Heart left ventricle (tissue), 16 donors: ENCODE data around the gene HLCS. TPM values are rescaled to one million over a fixed set of nuclear protein-coding genes. Genes with fewer than 3 reads are reported as not detected.

Source experiments
- ATAC-seq, 4 donors: fragments of 200-7000 bp; cut with Tn5 transposase; one replicate each; pipeline ENCODE4 v1.9.1; 2020 to 2022; ENCODE audit warnings: moderate library complexity in 4 of 4, mild to moderate bottlenecking in 3 of 4, moderate number of reproducible peaks in 1 of 4
- DNase-seq, 5 donors: peaks; one replicate each; pipeline ENCODE4 v3.0.0-alpha.2; 2020
- H3K27ac ChIP-seq, 12 donors: fragments of 200-600 bp; sonication (generic) in 4 of 12; one replicate each; pipeline versions ENCODE4 v1.5.0 to v1.8.0; 2016 to 2022; ENCODE audit warnings: mild to moderate bottlenecking in 2 of 12
- H3K27me3 ChIP-seq, 9 donors: fragments of 200-600 bp; sonication (generic) in 2 of 9; one replicate each; pipeline versions ENCODE4 v1.5.1 to v1.8.0; 2016 to 2022; ENCODE audit warnings: mild to moderate bottlenecking in 3 of 9
- H3K36me3 ChIP-seq, 9 donors: fragments of 200-600 bp; sonication (generic) in 2 of 9; one replicate each; pipeline versions ENCODE4 v1.5.0 to v1.8.0; 2018 to 2022; ENCODE audit warnings: mild to moderate bottlenecking in 2 of 9
- H3K4me1 ChIP-seq, 12 donors: fragments of 200-600 bp; sonication (generic) in 4 of 12; one replicate each; pipeline versions ENCODE4 v1.5.0 to v1.8.0; 2016 to 2022; ENCODE audit warnings: mild to moderate bottlenecking in 3 of 12
- H3K4me3 ChIP-seq, 12 donors: fragments of 200-600 bp; sonication (generic) in 4 of 12; one replicate each; pipeline versions ENCODE4 v1.5.0 to v1.8.0; 2017 to 2022; ENCODE audit warnings: mild to moderate bottlenecking in 9 of 12, moderate library complexity in 4 of 12
- H3K9me3 ChIP-seq, 12 donors: fragments of 200-600 bp; sonication (generic) in 4 of 12; one replicate each; pipeline versions ENCODE4 v1.5.0 to v1.8.0; 2016 to 2022; ENCODE audit warnings: mild to moderate bottlenecking in 1 of 12
- CTCF ChIP-seq, 12 donors: fragments of 200-600 bp; sonication (generic) in 4 of 12; IDR thresholded peaks; one replicate each; pipeline versions ENCODE4 v1.5.0 to v1.8.0; 2018 to 2022; ENCODE audit warnings: antibody characterized with exemption in 12 of 12, mild to moderate bottlenecking in 5 of 12
- POLR2A ChIP-seq, 2 donors: fragments of 450-650 bp; IDR thresholded peaks; one replicate each; pipeline ENCODE4 v1.6.1; 2017; ENCODE audit warnings: antibody characterized with exemption in 2 of 2, mild to moderate bottlenecking in 2 of 2, moderate library complexity in 2 of 2
- WGBS, 4 donors: extraction: QIAGEN DNeasy Blood & Tissue Kit in 2 of 4; methylation state at CpG; one replicate each; pipeline versions ENCODE4 v1.1.5 to v1.1.7; 2013 to 2018; 5-methylcytosine and 5-hydroxymethylcytosine counted together
- intact Hi-C, 10 donors: fragments of 100-400 bp; cut with DNase I; formaldehyde crosslinking; loops; one replicate each; pipeline versions ENCODE4 v1.11.1 to v1.14.2; 2022
- polyA plus RNA-seq, 2 donors: library from polyadenylated mRNA; stranded (reverse); fragments of 200-250 nt; gene quantifications; one replicate each; pipeline ENCODE4 v1.2.3, GENCODE V29; 2013
- total RNA-seq, 9 donors: library from RNA; depleted of rRNA in 2 of 9; stranded (reverse); fragments of >200 nt in 2 of 9; fragmentation: NEBNext Ultra II Directional in 3 of 9; extraction: Animal tissue kit (Norgen Biotek cat#: 25700) in 3 of 9; gene quantifications; one replicate each; pipeline versions ENCODE4 v1.1.0 to v1.2.4, GENCODE V29; 2016 to 2023
- donor health status: ischemic (EF 13 %, LVEDD 7.1; RV severe dilation, severe dysfunction).
- donor health status: healthy with polysubstance abuse.
- donor health status: DM: no; HTN: yes; CAD: no.
- donor health status: DM: no; HTN: no; CAD: no.
- donor health status: ischemic (EF 25% LVEDD 6.9; RV normal size, moderate dysfunction).
- donor health status: ischemic (EF 25% LVEDD 5.7; RV mildly dilated, moderate dysfunction).
- donor health status: healthy.
- donor health status: DM: yes; HTN: yes; CAD: no.
- donor health status: ischemic (EF 35%, LVEDD 5.7; RV mildly dilated, moderate dysfunction).
- donor health status: nonischemic (EF 11% LVEDD 7.7; RV severe dilation, severe dysfunction).
- donor health status: DM: yes; HTN: yes; CAD: no.
- donor health status: PGD.
- donor health status: ischemic (EF 29% LVEDD 5.4; RV normal size, mild dysfunction).
- donor health status: nonischemic (EF 23%, LVEDD 6.1; RV moderate dilation, normal function).

Gene HLCS
- total and polyA plus RNA-seq, 11 donors, result 1.8 to 15.2 (median 6.2) TPM

- Histone ChIP-seq H3K27ac (no peak overlapping the region), H3K4me1 (peaks cover 0 to 21% (median 12%) of the 10 kb centered on the region in 12 donors), H3K9me3 (no peaks in the 10 kb centered on the region), H3K36me3 (no peaks in the 10 kb centered on the region), H3K4me3 (no peak overlapping the region), H3K27me3 (no peaks in the 10 kb centered on the region)
- intact Hi-C loops, result no loop called here
- ATAC-seq, result peak in 1 of 4 donors; percentile 33
- 88 to 95% (median 93%) methylated on average over 5 to 6 of the region's 6 CpGs for WGBS, 4 donors
- no peak for DNase-seq
- TF ChIP-seq CTCF (IDR thresholded peaks at IDR 0.05), result no peak
- TF ChIP-seq POLR2A (IDR thresholded peaks at IDR 0.05), result no peak
Measured at GRCh38 chr21:36766511-36766910, 200.0 kb downstream of the HLCS start.

GRCh38 chr21:36765229-36765628 is 201.2 kb downstream of the HLCS start:
- 96 to 98% (median 98%) methylated on average over 4 of the region's 4 CpGs for WGBS, 4 donors
- intact Hi-C loops, result no loop called here
- Histone ChIP-seq H3K27ac (no peak overlapping the region), H3K36me3 (no peaks in the 10 kb centered on the region), H3K9me3 (no peaks in the 10 kb centered on the region), H3K4me3 (no peak overlapping the region), H3K4me1 (peaks cover 0 to 21% (median 12%) of the 10 kb centered on the region in 12 donors), H3K27me3 (no peaks in the 10 kb centered on the region)
- ATAC-seq, result no peak
- TF ChIP-seq POLR2A (IDR thresholded peaks at IDR 0.05) (no peak), CTCF (IDR thresholded peaks at IDR 0.05) (no peak)
- no peak for DNase-seq

GRCh38 chr21:36763305-36763704 is 203.2 kb downstream of the HLCS start:
- no peak for TF ChIP-seq CTCF (IDR thresholded peaks at IDR 0.05)
- no peak for TF ChIP-seq POLR2A (IDR thresholded peaks at IDR 0.05)
- Histone ChIP-seq H3K4me1 (peaks cover 0 to 3% (median 0%) of the 10 kb centered on the region in 12 donors), H3K27ac (no peak overlapping the region), H3K36me3 (peaks cover 0 to 9% (median 0%) of the 10 kb centered on the region in 9 donors), H3K9me3 (no peaks in the 10 kb centered on the region), H3K27me3 (no peaks in the 10 kb centered on the region), H3K4me3 (no peak overlapping the region)
- DNase-seq (no peak), ATAC-seq (no peak)
- intact Hi-C loops, result no loop called here
- WGBS, 4 donors, result 90 to 95% (median 94%) methylated on average over 6 of the region's 6 CpGs

- Histone ChIP-seq H3K4me1 (no peaks in the 10 kb centered on the region), H3K27me3 (no peaks in the 10 kb centered on the region), H3K27ac (no peak overlapping the region), H3K9me3 (no peaks in the 10 kb centered on the region), H3K36me3 (peaks cover 0 to 9% (median 0%) of the 10 kb centered on the region in 9 donors), H3K4me3 (no peak overlapping the region)
- intact Hi-C loops, result no loop called here
- ATAC-seq (no peak), DNase-seq (no peak)
- TF ChIP-seq CTCF (IDR thresholded peaks at IDR 0.05) (no peak), POLR2A (IDR thresholded peaks at IDR 0.05) (no peak)
- 92 to 96% (median 95%) methylated on average over 9 of the region's 9 CpGs for WGBS, 4 donors
Measured at GRCh38 chr21:36762642-36763041, 203.8 kb downstream of the HLCS start.
